Retinal pigment epithelial cell (primary cell): Measurements from ENCODE around the gene MOB4.
"Not testable (repeated sequence)": the region's sequence is repeated elsewhere in the genome, so short reads cannot be mapped to it uniquely, and the experiment has no call there.

Source experiments
- DNase-seq: peaks from one replicate; pipeline ENCODE4 v3.0.0-alpha.2; 2010; ENCODE audit warnings: low read depth
- H3K4me3 ChIP-seq: 2 replicates; pipeline ENCODE4 v1.5.1; 2011; ENCODE audit warnings: mild to moderate bottlenecking, low read length, control low read depth, moderate library complexity
- TF ChIP-seq, protein P1 (sequence below): conservative IDR thresholded peaks from 2 replicates; pipeline ENCODE4 v1.5.1; 2011; ENCODE audit warnings: low read depth, low read length, control low read depth, inconsistent platforms

Gene MOB4

DNA sequence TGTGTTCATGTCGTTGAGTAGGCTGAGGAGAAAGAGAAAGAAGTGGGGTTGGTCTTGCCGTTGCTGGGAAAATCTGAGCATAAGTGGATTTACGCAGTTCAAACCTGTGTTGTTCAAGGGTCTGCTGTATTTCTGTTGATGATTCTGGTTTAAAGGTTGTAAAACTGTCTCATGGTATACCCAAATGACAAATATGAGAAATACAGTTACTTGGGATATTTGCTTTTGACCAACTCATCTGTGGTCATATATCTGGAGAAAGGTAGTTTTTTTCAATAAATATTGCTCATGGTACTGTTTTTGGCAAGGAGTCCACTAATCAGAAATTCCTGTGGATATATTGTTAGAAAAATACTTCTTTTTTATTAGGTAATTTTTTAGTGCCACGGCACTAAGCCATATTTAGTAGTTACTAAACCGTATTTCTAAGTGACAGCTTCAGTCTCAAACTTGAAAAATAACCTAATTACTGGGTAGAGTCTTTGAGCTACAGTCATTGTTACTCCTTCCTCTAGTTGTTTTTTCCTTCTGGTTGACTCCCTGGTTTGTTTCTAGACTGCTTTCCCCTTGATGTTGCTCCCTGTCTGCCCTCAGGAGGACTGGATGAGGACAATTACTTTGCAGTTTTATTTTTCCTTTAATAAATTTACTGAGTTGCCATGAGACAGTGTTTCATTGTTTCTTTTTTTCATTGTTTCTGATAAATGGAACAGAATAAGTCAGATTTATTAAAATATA lies 31.5 kb downstream of the MOB4 start:
- TF ChIP-seq, protein P1, sequence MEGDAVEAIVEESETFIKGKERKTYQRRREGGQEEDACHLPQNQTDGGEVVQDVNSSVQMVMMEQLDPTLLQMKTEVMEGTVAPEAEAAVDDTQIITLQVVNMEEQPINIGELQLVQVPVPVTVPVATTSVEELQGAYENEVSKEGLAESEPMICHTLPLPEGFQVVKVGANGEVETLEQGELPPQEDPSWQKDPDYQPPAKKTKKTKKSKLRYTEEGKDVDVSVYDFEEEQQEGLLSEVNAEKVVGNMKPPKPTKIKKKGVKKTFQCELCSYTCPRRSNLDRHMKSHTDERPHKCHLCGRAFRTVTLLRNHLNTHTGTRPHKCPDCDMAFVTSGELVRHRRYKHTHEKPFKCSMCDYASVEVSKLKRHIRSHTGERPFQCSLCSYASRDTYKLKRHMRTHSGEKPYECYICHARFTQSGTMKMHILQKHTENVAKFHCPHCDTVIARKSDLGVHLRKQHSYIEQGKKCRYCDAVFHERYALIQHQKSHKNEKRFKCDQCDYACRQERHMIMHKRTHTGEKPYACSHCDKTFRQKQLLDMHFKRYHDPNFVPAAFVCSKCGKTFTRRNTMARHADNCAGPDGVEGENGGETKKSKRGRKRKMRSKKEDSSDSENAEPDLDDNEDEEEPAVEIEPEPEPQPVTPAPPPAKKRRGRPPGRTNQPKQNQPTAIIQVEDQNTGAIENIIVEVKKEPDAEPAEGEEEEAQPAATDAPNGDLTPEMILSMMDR: no peak
- no peak overlapping the region for H3K4me3 ChIP-seq
- no peak for DNase-seq

DNA sequence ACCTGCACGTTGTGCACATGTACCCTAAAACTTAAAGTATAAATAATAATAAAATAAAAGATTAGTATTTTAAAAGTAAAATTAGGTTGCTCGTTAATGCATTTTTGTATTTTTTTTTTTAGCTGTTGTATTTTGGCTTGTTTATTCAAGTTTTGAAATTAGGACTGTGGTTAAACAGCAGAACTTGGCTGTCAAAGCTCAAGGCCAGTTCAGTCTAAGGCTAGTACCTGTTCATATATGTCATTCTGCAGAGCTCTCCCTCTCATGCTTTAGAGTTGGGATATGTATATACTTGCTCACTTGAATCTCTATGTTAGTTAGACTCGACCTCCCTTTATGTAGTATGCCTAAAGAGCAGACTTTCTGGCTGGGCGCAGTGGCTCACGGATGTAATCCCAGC lies 32.7 kb downstream of the MOB4 start:
- DNase-seq: no peak
- TF ChIP-seq, protein P1: no peak
- H3K4me3 ChIP-seq: no peak overlapping the region

DNA sequence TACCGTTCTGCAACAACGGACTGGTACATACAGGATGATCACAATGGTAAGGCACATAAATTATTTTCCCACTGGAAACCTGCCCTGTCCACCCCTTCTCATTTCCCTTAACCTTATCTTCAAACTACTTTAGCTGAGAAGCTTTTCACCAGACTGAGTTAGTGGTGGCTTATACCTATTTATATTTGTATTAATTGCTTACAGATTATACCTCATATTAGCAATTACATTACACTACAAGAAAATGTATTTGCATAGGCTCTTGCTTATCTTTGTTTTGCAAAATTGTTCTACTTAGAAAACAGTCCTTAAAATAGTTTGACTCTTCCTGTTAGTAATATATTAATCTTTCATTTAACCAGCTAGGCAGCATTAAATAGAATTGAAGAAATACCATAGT lies 35.4 kb downstream of the MOB4 start:
- not testable (repeated sequence) for DNase-seq, H3K4me3 ChIP-seq

DNA sequence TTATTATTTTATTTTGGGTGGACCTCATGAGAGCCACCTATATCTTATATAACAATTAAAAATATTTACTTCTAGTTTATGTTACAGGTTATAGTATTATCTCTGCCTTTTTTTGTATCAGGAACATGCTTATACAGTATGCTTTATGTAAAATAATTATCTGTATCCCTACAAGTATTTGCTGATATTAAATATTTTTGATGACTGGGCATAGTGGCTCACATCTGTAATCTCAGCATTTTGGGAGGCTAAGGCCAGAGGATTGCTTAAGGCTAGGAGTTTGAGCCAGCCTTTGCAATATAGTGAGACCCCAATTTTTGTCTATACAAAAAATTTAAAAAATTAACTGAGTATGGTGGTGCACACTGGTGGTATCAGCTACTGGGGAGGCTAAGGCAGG lies 39.6 kb downstream of the MOB4 start:
- no peak overlapping the region for H3K4me3 ChIP-seq
- TF ChIP-seq, protein P1: no peak
- no peak for DNase-seq

DNA sequence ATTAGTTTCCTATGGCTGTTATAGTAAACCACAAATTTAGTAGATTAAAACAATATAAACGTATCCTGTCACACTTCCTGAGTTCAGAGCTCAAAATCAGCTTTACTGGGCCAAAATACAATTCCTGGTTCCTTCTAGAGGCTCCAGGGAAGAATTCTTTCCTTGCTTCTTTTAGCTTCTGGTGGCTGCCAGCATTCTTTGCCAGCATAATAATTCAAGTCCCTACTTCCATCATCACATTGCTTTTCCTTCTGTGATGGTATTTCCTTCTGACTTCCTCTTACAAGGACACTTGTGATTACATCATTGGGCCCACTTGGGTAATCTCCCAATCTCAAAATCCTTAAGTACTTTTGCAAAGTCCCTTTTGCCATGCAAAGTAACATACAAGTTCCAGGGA lies 40.6 kb downstream of the MOB4 start:
- TF ChIP-seq, protein P1: no peak
- no peak for DNase-seq
- H3K4me3 ChIP-seq: no peak overlapping the region

DNA sequence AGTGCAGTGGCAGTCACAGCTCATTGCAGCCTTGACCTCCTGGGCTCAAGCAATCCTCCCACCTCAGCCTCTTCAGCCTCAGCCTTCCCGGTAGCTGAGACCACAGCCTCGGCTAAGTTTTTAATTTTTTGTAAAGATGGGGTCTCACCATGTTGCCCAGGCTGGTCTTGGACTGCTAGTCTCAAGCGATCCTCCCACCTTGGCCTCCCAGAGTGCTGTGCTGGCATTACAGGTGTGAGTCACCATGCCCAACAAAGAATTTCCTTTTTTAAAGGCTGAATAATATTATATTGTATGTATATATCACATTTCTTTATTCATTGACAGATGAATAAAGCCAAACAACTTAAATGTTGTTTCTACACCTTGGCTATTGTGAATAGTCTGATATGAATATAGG lies 42.5 kb downstream of the MOB4 start:
- H3K4me3 ChIP-seq: no peak overlapping the region
- TF ChIP-seq, protein P1: no peak
- DNase-seq: no peak

GRCh38 chr2:197559681-197560080 lies 43.8 kb downstream of the MOB4 start:
- TF ChIP-seq, protein P1: no peak
- DNase-seq: no peak
- no peak overlapping the region for H3K4me3 ChIP-seq
